HG02973 (cell line): Measurements from ENCODE around the gene SYNGR1.

Experiments
- ATAC-seq: cut with Tn5 transposase; IDR thresholded peaks from one replicate; pipeline ENCODE4 v1.9.1; 2021; ENCODE audit warnings: moderate library complexity; ENCODE audit not compliant: unreplicated experiment

The SYNGR1 gene, protein sequence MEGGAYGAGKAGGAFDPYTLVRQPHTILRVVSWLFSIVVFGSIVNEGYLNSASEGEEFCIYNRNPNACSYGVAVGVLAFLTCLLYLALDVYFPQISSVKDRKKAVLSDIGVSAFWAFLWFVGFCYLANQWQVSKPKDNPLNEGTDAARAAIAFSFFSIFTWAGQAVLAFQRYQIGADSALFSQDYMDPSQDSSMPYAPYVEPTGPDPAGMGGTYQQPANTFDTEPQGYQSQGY

DNA sequence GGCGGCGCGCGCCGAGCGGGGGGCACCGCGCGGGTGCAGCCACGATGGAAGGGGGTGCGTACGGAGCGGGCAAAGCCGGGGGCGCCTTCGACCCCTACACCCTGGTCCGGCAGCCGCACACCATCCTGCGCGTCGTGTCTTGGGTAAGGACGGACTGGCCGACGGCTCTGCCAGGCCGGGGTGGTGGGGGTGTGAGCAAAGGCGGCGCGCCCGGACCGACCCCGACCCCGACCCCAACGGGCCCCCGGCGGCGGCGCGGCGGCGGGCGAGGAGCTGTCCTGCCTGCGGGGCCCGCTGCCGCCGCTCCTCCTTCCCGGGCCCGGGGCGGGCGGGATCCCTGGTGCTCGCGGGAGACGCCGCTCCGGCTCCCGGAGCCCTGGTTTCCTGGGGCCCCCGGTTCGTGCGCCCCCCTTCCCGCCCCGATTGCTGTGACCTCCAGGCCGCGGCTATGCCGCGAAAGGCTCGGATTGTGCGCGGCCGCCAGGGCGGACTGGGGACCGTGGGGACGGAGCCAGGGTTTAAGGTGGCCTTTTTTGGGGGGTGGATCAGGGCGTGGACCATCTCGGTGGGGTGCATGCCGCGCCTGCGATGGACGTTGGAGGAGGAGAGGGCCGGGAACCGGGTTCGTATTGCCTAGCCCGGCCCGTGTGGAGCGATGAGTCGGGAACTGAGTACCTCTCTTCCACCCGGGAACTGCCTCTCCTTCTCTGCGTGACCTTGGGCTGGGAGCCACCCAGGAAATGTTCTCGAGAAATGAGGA is at the start of gene SYNGR1:
Gene SYNGR1, plus strand, starts transcription at position 25 of the 760 bp plus-strand sequence. Its CDS starts 20 bp downstream, at position 45.
- ATAC-seq, result no peak

DNA sequence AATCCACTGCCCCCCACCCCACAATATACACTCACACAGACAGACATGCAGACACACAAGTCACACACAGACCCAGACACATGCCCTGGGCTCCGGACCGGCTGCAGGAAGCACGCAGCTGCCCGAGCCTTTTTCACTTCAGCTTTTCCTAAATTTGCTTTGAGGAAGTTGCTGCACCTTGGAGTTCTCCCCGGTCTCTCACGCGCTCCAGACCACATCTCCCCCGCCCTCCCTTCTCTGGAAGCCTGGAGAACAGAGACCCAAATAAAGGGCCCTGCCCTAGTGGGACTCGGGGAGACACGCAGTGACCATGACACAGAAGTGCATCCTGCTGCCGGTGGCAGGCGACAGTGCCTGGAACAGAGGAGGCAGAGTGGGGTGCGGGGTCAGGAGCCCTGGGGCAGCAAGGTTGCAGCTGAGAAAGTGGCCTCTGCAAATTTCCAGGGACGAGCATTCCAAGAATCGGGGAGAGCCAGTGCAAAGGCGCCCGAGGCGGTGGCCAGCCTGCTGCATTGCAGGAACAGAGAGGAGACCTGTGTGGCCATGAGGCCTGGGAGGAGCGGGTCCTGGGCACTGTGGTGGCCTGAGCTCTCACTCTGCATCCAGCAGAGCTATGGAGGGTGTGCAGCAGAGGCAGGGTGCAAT is 49.5 kb upstream of the SYNGR1 start:
- ATAC-seq, result no peak

DNA sequence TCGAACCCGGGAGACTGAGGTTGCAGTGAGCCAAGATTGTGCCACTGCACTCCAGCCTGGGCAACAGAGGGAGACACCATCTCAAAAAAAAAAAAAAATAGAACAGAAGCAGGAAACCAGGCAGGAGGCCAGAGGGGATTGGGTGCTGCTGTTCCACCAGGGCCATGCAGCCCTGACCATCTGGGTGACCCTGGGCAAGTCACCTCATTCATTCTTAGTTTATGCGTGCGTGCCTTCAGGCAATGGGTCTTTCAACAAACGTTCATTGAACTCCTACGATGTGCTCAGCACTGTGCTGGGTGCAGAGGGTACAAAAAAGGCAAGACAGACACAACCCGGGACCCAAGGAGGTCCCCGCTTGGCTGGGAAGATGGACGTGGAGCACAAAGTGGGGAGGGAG is 48.7 kb upstream of the SYNGR1 start:
- no peak for ATAC-seq

DNA sequence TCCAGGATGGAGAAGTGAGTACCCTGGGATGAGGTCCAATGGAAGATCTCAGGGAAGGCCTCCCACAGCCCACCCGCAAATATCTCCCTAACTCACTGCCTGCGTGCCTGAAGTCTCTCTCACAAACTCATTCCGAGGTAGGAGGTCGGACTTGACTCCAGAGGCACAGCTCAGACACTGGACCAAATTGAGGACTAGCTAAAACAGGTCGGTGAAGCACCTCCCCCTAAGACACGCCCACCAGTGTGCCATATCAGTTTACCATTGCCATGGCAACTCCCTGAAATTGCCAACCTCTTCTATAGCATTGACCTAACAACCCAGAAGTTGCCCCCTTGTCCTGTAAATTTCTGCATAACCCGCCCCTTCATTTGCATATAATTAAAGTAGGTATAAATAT is 47.9 kb upstream of the SYNGR1 start:
- ATAC-seq, result no peak

- ATAC-seq, result no peak
Observed at GRCh38 chr22:39302431-39302960, 47.3 kb upstream of the SYNGR1 start.

GRCh38 chr22:39303358-39303757 is 46.4 kb upstream of the SYNGR1 start:
- no peak for ATAC-seq

DNA sequence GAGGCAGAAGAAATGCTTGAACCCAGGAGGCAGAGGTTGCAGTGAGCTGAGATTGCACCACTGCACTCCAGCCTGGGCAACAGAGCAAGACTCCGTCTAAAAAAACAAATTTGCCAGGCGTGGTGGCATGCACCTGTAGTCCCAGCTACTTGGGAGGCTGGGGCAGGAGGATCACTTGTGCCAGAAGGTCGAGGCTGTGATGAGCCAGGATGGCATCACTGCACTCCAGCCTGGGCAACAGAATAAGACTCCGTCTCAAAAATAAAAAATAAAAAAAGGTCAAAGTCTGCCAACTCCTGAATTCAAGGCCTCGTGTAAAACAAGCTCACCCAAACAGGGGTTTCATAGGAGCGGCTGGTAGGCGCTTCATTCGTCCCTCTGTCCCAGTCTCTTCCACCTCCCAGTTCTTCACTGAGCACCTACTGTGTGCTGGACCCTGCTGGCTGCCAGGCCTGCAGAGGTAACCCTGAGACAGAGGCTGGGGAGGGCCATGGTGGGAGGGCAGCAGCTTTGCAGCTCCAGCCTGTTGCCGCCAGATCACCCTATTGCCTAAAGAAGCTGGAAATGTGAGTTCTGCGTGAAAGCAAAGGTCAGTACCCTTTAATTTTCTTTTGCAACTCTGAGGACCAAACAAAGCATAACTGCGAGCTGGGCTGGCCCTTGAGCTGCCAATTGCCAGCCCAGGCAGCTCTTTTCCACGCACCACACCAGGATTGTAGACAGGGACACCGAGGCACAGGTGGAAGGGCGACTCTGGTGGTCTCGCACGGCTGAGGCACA is 45.7 kb upstream of the SYNGR1 start:
- ATAC-seq, result no peak

GRCh38 chr22:39306456-39307361 is 43.1 kb upstream of the SYNGR1 start:
- no peak for ATAC-seq

DNA sequence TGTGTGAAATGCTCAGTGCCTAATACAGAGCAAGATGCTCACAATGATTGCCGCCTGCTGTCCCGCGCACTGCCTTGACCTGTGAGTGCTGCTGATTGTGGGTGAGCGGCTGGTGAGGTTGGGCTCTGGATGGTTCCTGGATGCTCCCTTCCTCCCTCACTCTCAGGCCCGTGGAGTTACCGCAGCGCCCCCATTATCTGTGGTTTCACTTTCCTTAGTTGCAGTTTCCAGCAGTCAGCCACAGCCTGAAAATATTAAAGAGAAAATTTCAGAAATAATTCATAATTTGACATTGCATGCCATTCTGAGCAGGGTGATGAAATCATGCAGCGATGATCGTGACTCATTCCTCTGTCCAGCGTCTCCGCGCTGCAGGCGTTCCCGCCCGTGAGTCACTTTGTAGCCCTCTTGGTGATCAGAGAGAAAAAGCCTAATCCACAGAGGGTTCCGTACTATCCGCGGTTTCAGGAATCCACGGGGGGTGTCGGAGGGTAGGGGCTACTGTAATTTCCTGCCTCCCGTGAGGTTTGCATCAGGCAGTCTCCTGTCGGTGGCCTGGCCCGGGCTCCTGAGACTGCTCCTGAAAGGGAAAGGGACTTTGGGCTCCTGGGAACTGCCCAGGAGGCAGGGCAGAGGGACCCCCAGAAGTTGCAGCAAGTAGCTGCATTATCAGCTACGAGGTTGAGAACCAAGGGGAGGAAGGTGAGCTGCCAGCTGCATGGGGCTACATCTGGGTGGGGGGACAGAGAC is 41.0 kb upstream of the SYNGR1 start:
- no peak for ATAC-seq

- no peak for ATAC-seq
Observed at GRCh38 chr22:39309364-39309861, 40.4 kb upstream of the SYNGR1 start.

GRCh38 chr22:39309881-39310714 is 39.7 kb upstream of the SYNGR1 start:
- ATAC-seq, result no peak

- no peak for ATAC-seq
Observed at GRCh38 chr22:39311592-39312400, 38.0 kb upstream of the SYNGR1 start.

GRCh38 chr22:39312410-39312809 is 37.4 kb upstream of the SYNGR1 start:
- ATAC-seq, result no peak

DNA sequence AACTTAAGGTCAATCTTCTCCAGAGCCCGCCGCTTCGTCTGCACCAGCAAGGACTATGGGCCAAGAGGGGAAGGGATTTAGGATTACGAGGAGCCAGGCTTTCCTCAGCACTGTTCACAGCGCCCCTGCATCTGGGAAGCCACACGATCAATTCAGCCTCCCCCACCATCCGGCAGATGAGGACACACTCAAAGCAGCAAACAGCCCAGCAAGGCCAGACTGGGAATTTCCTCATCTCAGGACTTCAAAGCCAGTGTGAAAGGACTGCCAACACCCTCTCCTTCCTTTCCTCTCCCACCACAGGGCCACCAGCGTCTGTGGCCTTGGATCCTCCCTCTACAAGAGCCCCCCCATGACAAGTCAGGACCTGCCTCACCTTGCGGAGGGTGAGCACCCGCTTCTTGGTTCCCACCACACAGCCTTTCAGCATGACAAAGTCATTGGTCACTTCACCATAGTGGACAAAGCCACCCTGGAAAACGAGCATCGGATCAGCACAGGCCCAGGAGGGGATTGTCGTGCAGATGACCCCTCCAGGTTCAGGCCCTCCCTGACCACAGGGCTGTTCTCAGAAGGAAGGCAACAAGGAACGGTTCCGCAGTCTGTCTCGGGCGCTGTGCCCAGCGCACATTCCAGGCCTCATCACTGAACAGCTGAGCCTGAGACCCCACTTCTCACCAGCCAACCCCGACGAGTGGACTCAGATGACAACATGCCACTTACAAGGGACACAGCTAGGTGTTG is 36.4 kb upstream of the SYNGR1 start:
- ATAC-seq, result no peak

DNA sequence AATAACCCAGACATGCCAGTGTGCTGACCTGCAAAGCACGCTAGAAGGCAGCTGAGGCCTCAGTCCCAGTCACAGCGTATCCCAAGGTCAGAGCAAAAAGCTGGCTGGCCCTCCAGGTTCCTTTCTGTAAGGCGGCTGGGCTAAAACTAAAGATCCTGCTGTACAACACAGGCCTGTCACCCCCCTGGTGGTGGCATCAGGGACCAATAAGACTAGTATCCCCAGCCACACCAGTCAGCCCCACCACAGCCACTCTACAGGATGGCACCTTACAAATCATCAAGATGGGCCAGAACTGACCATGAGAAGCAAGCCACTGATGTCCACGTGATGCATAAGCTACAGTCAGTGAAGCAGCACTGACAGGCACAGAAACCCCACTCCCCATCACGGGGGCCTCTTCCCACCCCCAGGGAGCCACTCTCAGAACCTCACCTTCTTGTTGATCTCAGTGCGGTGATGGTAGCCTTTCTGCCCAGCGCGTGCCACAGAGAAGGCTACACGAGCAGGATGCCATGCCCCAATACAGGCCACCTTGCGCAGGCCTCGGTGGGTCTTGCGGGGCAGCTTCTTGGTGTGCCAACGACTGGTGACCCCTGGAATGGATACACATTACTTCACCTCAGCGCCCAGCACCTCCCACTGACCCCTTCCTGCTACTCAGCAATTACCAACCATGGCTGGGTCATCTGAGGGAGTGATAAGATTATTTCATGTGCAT is 35.4 kb upstream of the SYNGR1 start:
- ATAC-seq, result no peak

DNA sequence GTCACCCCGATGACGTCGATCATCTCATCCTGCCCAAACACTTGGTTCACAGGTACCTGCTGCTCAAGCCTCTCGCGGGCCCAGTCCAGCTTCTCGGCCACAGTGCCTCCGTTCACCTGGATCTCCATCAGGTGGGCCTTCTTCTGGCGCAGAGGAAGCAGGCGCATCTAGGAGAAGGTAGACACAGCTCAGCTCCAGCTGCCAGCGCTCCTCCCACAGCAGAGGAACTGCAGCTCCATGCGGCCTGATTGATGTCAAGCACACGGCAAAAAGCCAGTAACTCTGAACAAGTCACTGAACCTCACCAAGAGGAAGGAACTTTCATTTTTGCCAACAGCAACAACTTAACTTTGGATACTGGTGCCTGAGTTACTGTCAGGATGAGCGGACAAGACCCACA is 34.4 kb upstream of the SYNGR1 start:
- ATAC-seq, result no peak
